ENCODE results near the gene SYNDIG1. TPM values are rescaled to one million over a fixed set of nuclear protein-coding genes. Genes with fewer than 3 reads are reported as not detected.

SYNDIG1 gene
- polyA plus RNA-seq, 1 of the 3 experiments (the other 2 are of a cell fraction) = not detected

GRCh38 chr20:24597051-24597450 lies 127.6 kb downstream of the SYNDIG1 start:
- ChIA-PET CTCF (no interaction called here), POLR2A (no interaction called here)
- Histone ChIP-seq H3K27ac (ENCODE audit: low read depth in 2 of 2, low read length in 1 of 2) (no peak overlapping the region), H3K4me2 (no peak overlapping the region), H3F3A (replicated peaks; ENCODE audit: insufficient read depth) (no peaks in the 10 kb centered on the region), H2AFZ (ENCODE audit: low read depth) (no peak overlapping the region), H3K79me2 (ENCODE audit: insufficient read depth) (no peaks in the 10 kb centered on the region), H3K4me1 (ENCODE audit: control insufficient read depth in 1 of 2, insufficient read depth in 2 of 2, low read depth in 1 of 2, low read length in 1 of 2) (no peaks in the 10 kb centered on the region), H3K4me3 (ENCODE audit: low read depth in 2 of 2, low read length in 1 of 2) (no peak overlapping the region), H3K9ac (no peak overlapping the region), H3K9me2 (no peaks in the 10 kb centered on the region), H3K9me3 (no peaks in the 10 kb centered on the region), H3K27me3 (ENCODE audit: insufficient read depth) (no peaks in the 10 kb centered on the region), H3K36me3 (replicated peaks in 1 of 2; ENCODE audit: control insufficient read depth in 1 of 2, insufficient read depth in 2 of 2, low read length in 1 of 2) (no peaks in the 10 kb centered on the region), H4K20me1 (ENCODE audit: insufficient read depth) (no peaks in the 10 kb centered on the region)
- DNase-seq = no peak
- WGBS (ENCODE audit: low lambda C conversion rate) = 24% methylated on average over 5 of the region's 5 CpGs
- TF ChIP-seq NFIC (IDR thresholded peaks at IDR 0.05; ENCODE audit: borderline replicate concordance) = no peak
- no peak for TF ChIP-seq USF2 (IDR thresholded peaks at IDR 0.05; ENCODE audit: borderline replicate concordance, low read depth, low read length)
- no peak for TF ChIP-seq CTCF (IDR thresholded peaks at IDR 0.05)
- TF ChIP-seq REST (IDR thresholded peaks at IDR 0.05; ENCODE audit: low read depth, low read length) = no peak
- TF ChIP-seq FOSL2 (IDR thresholded peaks at IDR 0.05; ENCODE audit: borderline replicate concordance, low read depth) = no peak
- no peak for TF ChIP-seq NRF1 (IDR thresholded peaks at IDR 0.05; ENCODE audit: low read depth, low read length)
- no peak for TF ChIP-seq FOXJ3 (CRISPR knock-in tag; IDR thresholded peaks at IDR 0.05)
- no peak for TF ChIP-seq TEAD4 (IDR thresholded peaks at IDR 0.05; ENCODE audit: borderline replicate concordance, insufficient read depth)
- no peak for TF ChIP-seq SMC3 (IDR thresholded peaks at IDR 0.05; ENCODE audit: low read depth, low read length)
- TF ChIP-seq RCOR1 (IDR thresholded peaks at IDR 0.05; ENCODE audit: low read length) = no peak
- TF ChIP-seq GABPA (IDR thresholded peaks at IDR 0.05; ENCODE audit: low read depth) = no peak
- TF ChIP-seq EP300 (IDR thresholded peaks at IDR 0.05; ENCODE audit: borderline replicate concordance in 1 of 2, low read depth in 1 of 2, low read length in 1 of 2) = no peak
- no peak for TF ChIP-seq ELF1 (IDR thresholded peaks at IDR 0.05)
- TF ChIP-seq TAF1 (IDR thresholded peaks at IDR 0.05; ENCODE audit: borderline replicate concordance, low read depth, low read length) = no peak

Data from SK-N-SH (cell line).